Measurements from ENCODE around the gene HSPB9. TPM values are rescaled to one million over a fixed set of nuclear protein-coding genes. Genes with fewer than 3 reads are reported as not detected.

HSPB9 gene
- total RNA-seq, 1 donor from 2014 or later = not detected

DNA sequence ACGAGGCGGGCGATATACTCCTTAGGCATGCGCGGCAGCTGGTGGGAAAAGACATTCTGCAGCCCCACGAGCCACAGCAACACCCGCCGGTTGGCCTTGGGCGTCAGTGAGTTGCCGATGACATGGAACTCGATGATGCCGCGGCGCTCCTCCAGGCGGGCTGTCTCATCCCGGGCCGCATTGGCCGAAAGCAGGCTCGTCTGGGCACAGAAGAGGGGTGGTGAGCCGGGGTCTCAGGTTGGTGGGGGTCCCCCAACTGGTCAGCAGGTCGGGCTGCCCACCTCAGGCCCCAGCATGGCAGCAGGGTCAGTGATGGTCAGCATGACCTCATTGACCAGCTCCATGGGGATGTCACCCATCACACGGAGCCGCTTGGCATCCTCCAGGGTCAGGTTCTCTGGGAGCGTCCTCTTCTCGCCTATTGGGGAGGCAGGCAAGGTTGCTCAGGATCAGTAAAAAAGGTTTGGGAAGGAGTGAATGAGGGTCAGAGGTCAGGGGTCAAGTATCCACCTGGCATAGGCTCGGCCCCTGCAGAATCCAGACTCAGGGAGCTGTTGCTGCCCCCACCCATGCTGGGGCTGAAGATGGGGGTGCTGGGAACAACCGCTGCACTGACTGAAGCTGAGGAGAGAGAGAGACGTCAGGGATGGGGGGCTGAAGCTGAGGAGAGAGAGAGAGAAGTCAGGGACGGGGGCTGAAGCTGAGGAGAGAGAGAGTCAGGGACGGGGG lies 5.0 kb upstream of the HSPB9 start:
- intact Hi-C loops (cut with DNase I) = no loop called here
- TF ChIP-seq, protein P1, sequence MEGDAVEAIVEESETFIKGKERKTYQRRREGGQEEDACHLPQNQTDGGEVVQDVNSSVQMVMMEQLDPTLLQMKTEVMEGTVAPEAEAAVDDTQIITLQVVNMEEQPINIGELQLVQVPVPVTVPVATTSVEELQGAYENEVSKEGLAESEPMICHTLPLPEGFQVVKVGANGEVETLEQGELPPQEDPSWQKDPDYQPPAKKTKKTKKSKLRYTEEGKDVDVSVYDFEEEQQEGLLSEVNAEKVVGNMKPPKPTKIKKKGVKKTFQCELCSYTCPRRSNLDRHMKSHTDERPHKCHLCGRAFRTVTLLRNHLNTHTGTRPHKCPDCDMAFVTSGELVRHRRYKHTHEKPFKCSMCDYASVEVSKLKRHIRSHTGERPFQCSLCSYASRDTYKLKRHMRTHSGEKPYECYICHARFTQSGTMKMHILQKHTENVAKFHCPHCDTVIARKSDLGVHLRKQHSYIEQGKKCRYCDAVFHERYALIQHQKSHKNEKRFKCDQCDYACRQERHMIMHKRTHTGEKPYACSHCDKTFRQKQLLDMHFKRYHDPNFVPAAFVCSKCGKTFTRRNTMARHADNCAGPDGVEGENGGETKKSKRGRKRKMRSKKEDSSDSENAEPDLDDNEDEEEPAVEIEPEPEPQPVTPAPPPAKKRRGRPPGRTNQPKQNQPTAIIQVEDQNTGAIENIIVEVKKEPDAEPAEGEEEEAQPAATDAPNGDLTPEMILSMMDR (IDR thresholded peaks at IDR 0.05) = no peak
- DNase-seq (ENCODE audit: low spot score in 2 of 2) = no peak
- Histone ChIP-seq H3K27me3 (no peaks in the 10 kb centered on the region), H3K4me1 (peaks cover 4 to 21% of the 10 kb centered on the region in 2 donors), H3K36me3 (peaks cover 0 to 7% of the 10 kb centered on the region in 2 donors), H3K9me3 (no peaks in the 10 kb centered on the region), H3K27ac (no peak overlapping the region), H3K4me3 (no peak overlapping the region)

DNA sequence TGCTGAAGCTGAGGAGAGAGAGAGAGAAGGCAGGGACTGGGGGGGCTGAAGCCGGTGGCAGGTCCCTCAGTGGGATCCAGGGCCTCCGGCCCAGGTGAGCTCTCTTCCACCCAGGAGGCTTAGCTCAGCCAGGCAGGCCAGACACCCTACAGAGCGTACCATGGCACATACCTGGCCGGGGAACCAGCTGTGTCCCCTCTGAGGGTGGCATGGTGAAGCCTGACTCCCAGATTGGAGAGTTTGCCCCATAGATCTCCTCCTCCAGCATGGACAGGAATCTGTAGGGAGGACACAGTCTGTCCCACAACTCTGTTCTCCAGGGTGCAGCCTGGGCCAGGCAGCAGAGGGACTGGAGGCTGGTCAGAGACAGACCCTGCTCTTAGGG lies 4.5 kb upstream of the HSPB9 start:
- no peak for DNase-seq (ENCODE audit: low spot score in 2 of 2)
- Histone ChIP-seq H3K27me3 (no peaks in the 10 kb centered on the region), H3K4me1 (peaks cover 2 to 16% of the 10 kb centered on the region in 2 donors), H3K36me3 (peaks cover 0 to 7% of the 10 kb centered on the region in 2 donors), H3K9me3 (no peaks in the 10 kb centered on the region), H3K4me3 (no peak overlapping the region), H3K27ac (no peak overlapping the region)
- TF ChIP-seq, protein P1 (IDR thresholded peaks at IDR 0.05) = no peak
- intact Hi-C loops (cut with DNase I) = no loop called here

DNA sequence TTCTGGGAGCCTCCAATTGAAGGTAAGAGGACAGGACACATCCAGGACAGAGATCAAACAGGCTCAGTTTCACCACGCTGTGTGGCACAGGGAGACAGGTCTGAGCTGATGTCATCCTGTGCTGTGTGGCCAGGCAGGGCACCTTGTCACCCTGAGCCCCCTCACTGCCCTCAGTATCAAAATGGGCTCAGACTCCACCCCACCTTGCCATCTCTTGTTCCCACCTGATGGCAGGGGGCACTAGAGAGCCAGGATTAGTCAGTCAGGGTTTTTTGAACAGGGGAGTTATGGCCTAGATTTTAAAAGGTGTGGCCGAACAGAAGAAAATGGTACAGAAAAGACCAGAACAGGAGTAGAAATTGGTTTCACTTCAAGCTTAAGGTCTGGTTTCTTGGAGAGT lies 4.1 kb upstream of the HSPB9 start:
- Histone ChIP-seq H3K4me1 (peaks cover 0 to 16% of the 10 kb centered on the region in 2 donors), H3K27me3 (no peaks in the 10 kb centered on the region), H3K36me3 (peaks cover 0 to 7% of the 10 kb centered on the region in 2 donors), H3K27ac (no peak overlapping the region), H3K9me3 (no peaks in the 10 kb centered on the region), H3K4me3 (no peak overlapping the region)
- DNase-seq (ENCODE audit: low spot score in 2 of 2) = no peak
- TF ChIP-seq, protein P1 (IDR thresholded peaks at IDR 0.05) = peak in 1 of 3 experiments; percentile 26
- intact Hi-C loops (cut with DNase I) = no loop called here

DNA sequence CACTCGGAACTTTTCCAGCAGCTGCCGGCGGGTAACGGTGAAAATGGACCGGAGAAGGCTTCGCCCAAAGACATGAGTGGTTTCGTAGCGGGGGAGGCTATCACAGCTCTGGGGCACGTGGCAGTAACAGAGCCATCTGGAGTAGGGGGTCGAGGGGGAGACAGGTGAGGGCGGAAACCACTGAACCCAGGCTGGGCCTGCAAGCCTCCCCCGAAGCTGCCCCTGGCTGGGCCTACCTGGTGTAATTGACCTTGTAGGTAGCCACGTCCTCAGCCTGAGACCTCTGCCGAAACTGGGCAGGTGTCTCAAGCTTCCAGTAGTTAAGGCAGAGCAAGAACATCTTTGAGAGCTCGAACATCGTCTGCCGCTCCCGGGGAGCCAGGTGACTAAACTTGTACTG lies 3.3 kb upstream of the HSPB9 start:
- intact Hi-C loops (cut with DNase I) = no loop called here
- Histone ChIP-seq H3K4me3 (no peak overlapping the region), H3K36me3 (peaks cover under 1 to 7% of the 10 kb centered on the region in 2 donors), H3K27me3 (no peaks in the 10 kb centered on the region), H3K4me1 (peaks cover 0 to 16% of the 10 kb centered on the region in 2 donors), H3K9me3 (no peaks in the 10 kb centered on the region), H3K27ac (no peak overlapping the region)
- DNase-seq (ENCODE audit: low spot score in 2 of 2) = no peak
- TF ChIP-seq, protein P1 (IDR thresholded peaks at IDR 0.05) = no peak

DNA sequence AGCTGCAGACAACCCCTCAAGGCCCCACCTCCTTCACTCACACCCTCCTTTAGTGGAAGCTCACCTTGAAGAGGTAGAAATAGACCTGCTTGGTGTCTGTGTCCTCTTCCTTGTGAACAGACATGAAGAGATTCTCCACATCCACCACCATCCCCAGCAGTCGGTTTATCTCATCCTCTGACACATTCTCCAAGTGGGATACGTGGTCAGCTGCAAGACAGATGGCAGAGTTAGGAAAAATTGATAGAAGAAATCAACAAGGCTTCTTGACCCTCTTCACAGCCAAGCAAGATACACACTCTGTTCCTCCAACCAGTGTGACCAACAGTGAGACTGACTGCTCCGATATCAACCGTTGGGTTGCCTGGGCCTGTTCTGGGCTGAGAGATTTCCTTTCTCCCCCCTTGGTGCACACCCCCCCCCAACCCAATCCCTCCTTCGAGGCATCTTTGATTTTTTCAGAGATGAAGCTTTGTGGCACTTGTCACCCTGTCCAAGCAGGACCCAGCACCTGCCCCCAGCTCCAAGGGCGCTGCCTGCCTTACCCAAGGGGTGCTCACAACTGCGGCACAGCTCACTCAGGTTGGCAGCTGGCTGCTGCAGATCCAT lies 2.3 kb upstream of the HSPB9 start:
- Histone ChIP-seq H3K9me3 (no peaks in the 10 kb centered on the region), H3K36me3 (peaks cover 3 to 17% of the 10 kb centered on the region in 2 donors), H3K4me3 (peak overlapping the region; percentile 87 to 98), H3K27me3 (no peaks in the 10 kb centered on the region), H3K4me1 (peaks cover 0 to 16% of the 10 kb centered on the region in 2 donors), H3K27ac (no peak overlapping the region)
- DNase-seq (ENCODE audit: low spot score in 2 of 2) = no peak
- TF ChIP-seq, protein P1 (IDR thresholded peaks at IDR 0.05) = no peak
- intact Hi-C loops (cut with DNase I) = loop anchor here (5.0 kb wide), 1 partner anchor 37 kb away; no protein-coding TSS in a partner anchor

Measured in ascending aorta (tissue), 2 donors.